ENCODE results near the gene EARS2.
"Not testable (repeated sequence)": the region's sequence is repeated elsewhere in the genome, so short reads cannot be mapped to it uniquely, and the experiment has no call there.

EARS2 gene

GRCh38 chr16:23556881-23557778, at the start of gene EARS2, which contains the start of gene UBFD1:
EARS2 (minus strand) TSS chr16:23557350; CDS start chr16:23557343, 7 bp downstream.
UBFD1 (plus strand) TSS chr16:23557727; CDS start chr16:23557743, 16 bp downstream.
- DNase-seq (ENCODE audit: low read depth in 2 of 2): peak; percentile 89 to 94

- no peak for DNase-seq (ENCODE audit: low read depth in 2 of 2)
These were observed 40.0 kb upstream of the EARS2 start for GRCh38 chr16:23597003-23597756.

DNA sequence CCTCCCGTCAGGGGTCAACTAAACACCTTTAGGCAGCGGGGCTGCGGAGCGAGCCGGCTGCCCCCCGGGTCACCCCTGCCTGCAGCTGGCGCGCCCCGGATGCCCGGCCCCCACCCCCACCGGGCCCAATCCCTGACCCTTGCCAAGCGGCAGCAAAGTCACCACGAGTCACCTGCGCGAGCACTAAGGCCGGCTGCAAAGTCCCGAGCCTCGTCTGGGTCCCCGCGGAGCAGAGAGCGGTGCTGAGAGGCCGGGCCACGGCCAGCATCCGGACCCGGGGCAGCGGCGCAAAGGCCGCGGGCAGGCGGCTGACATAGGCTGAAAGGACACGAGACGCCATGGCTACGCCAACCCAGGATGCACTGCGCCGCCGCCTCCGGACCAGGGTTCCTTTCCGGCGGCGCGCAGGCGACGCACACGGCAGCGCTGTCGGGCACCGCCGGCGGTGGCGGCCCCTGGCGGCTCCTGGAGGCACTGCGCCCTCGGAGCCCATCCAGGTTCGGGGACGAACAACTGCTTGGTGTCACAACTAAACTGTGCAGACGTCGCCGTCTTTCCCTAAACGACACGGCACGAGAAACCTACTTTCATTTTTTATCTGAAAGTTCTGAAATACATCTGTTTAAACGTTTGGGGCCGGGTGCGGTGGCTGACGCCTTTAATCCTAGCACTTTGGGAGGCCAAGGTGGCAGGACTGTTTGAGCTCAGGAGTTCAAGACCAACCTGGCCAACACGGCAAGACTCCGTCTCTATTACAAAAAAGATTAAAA, 39.0 kb upstream of the EARS2 start, which contains the start of gene NDUFAB1:
NDUFAB1 (minus strand) TSS at position 366 of the 770 bp plus-strand sequence; CDS start at position 340, 26 bp downstream.
- DNase-seq (ENCODE audit: low read depth in 2 of 2): peak; percentile 78 to 83

DNA sequence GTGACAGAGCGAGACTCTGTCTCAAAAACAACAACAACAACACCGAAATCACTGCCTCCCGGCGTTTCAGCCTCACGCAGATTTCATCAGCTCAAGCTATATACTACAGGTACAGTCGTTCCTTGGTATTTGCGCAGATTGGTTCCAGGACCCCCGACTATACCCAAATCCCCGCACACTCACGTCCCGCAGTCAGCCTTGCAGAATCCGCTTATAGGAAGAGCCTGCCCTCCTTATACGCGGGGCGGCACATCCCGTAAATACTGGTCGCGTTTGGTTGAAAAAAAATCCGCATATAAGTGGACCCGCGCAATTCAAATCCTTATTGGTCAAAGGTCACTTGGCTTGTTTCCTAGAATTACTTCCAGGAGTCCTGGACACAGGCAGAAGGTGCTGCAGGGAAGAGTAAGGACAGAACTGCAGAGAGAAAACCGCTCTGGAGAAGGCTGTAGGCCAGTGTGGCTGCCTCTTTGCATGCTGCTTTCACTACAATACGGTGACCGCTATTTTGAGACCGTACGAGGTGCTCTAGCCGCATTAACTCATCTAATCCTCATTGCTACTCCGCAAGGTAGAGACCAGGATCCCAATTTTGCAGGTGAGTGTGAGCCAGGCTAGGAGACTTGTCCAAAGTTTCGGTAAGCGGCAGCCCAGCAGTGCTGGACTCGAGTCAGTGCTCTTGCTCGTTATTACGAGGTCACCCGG, 38.2 kb upstream of the EARS2 start:
- no peak for DNase-seq (ENCODE audit: low read depth in 2 of 2)

DNA sequence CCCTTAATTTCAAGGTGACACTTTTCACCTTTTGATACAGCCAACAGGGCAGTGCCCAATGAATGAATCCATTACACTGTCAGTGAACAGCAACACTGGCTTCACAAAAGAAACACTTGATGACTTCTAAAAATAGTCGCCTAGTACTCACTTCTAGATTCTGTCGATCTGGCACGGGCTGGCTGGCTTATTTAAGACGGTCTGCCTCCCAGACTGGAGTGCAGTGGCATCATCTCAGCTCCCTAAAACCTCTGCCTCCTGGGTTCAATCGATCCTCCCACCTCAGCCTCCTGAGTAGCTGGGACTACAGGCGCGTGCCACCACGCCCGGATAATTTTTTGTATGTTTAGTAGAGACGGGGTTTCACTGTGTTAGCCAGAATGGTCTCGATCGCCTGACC, 37.0 kb upstream of the EARS2 start:
- no peak for DNase-seq (ENCODE audit: low read depth in 2 of 2)

DNA sequence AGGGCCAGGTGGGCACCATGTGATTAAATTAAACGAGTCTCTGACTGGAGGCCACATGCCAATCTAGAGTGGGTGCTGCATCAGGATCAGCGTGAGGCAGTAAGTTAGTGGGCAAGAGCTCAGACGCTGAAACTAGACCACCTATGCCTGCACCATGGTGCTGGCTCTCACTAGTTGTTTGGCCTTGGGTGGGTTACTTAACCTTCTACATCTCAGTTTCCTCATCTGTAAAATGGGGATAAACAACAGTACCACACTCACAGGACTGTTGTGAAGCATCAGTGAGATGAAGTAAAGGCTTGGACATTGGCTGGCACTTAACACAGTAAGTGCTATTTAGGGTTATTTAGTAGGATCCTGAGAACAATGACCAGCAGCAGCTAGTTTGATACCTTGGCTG, 33.0 kb upstream of the EARS2 start:
- no peak for DNase-seq (ENCODE audit: low read depth in 2 of 2)

- no peak for DNase-seq (ENCODE audit: low read depth in 2 of 2)
These were observed 30.6 kb upstream of the EARS2 start for GRCh38 chr16:23587726-23588125.

DNA sequence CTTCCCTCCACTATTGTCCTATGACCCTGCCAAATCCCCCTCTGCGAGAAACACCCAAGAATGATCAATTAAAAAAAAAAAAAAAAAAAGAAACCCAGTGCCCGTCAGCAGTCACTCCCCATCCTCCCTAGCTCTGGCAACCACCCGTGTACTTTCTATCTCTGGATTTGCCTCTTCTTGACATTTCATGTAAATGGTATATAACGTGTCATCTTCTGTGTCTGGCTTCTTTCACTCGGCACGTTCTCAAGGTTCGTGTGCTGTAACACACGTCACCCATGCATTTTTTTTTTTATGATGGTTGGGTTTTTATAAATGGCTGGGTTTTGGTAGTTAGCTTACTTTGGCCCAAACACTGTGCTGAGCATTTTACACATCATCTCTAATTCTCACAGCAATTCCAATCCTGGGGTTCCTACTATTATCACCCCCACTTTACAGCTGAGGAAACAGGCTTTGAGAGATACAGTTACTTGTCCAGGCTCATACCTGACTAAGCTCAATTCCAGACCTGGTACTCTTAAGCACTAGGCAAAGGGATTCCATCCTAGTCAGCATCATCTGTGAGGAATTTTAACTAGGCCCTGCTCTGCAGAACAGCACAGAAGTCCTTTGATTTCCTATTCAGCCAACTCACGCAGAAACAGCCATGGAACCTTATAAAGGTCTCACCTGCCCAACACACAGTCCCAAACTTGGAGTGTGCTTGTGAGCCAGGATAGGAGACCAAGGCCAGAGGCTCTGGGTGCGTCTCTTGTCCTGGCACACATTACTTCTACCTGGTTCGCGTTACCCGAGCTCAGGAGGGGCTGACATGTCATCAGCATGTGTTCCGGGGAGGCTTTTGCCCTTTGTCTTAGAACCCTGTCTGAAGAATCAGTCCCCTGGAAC, 27.3 kb upstream of the EARS2 start:
- DNase-seq (ENCODE audit: low read depth in 2 of 2): no peak

GRCh38 chr16:23583271-23583670, 26.1 kb upstream of the EARS2 start:
- not testable (repeated sequence) for DNase-seq (ENCODE audit: low read depth in 2 of 2)

- DNase-seq (ENCODE audit: low read depth in 2 of 2): no peak
These were observed 24.6 kb upstream of the EARS2 start for GRCh38 chr16:23581764-23582163.

DNA sequence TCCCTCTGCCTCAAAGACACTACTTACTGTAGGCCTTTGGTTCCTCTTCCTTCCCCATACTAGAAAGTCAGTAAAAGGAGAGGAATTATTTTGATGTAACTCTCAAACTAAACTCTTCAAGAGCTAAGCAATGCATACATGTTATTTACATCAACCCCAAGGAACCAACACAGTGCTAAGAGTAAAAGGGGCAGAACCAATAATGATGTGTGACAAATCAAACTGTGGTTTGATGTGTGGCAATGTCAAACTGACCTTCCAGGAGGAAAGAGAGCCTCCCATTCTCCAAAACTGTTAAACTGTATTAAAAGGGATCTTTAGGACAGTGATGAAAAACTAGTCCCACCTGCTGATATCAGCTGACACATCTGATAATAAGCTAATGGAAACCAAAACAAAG, 23.2 kb upstream of the EARS2 start:
- DNase-seq (ENCODE audit: low read depth in 2 of 2): no peak

- DNase-seq (ENCODE audit: low read depth in 2 of 2): no peak
These were observed 22.2 kb upstream of the EARS2 start for GRCh38 chr16:23579371-23579770.

GRCh38 chr16:23578101-23578830, 21.1 kb upstream of the EARS2 start:
- DNase-seq (ENCODE audit: low read depth in 2 of 2): no peak

DNA sequence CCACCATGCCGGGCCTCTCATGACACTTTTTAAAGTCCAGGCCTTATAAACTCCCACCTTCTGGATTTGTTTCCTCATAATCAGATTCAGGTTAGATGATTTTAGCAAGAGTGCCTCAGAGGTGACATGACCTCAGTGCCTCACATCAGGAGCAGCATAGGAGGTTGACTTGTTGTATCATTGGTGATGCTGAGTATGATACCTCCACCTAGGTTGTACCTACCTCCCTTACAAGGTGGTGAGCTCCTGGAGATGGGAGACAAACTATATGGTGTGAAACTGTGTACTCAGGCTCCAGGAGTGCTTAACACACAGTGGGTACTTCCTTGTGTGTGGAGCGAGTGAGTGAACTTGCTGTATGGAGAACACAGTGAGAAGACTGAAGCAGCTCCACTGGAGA, 20.3 kb upstream of the EARS2 start:
- no peak for DNase-seq (ENCODE audit: low read depth in 2 of 2)

DNA sequence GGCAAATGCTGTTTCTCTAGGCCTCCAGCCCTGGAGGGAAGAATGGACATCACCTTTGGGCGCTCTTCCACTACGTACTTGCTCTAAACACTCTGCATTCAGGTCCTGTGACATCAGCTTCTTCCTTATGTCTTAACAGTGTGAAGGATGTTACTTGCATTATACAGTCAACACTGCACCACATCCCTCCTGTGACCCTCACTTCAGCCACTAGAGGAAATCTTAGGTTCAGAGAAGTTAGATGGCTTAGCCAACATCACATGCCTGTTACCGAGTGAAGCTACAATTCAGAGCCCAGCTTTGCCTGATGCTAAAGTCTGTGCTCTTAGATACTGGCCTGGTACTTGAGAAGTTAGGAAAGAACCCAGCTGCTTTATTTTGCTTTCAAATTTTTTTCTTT, 18.7 kb upstream of the EARS2 start:
- DNase-seq (ENCODE audit: low read depth in 2 of 2): no peak

DNA sequence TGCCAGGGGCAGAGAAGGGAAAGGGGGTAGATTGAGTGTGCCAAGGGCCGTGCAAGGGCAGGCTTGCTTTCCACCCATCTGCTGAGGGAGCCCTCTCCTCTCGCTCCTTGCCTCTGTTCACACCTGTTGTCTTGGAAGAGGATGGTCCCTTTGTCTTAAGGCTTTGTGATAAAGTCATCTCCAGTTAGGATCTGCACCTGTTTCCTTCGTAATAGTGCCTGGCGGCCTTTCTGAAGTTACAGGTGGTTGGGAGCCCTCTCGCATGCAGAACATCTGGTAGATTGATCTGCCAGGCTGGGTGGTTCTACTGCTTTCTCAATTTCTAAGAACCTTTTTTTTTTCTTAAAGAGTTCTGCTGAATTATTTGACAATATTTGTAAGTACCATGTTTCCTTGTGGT, 16.7 kb upstream of the EARS2 start:
- no peak for DNase-seq (ENCODE audit: low read depth in 2 of 2)

DNA sequence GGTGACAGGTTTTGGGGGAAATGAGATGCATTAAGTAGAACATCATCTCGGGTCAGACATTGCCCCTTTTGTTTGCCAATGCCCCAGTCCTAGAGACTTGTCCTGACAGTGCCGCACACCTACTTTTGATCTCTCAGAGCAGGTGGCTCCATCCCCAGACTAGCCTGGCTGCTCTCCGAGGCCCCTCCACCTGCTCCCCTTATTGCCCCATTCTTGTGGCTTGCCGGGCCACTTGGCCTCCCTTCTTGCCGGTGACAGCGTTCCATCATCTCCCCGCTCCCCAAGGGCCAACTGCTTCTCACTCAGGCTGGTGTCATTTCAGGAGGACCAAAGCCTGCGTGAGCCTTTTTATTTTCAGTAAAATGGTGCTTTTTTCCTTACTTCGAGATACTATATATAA, 15.2 kb upstream of the EARS2 start:
- no peak for DNase-seq (ENCODE audit: low read depth in 2 of 2)

- no peak for DNase-seq (ENCODE audit: low read depth in 2 of 2)
These were observed 14.7 kb upstream of the EARS2 start for GRCh38 chr16:23571895-23572294.

DNA sequence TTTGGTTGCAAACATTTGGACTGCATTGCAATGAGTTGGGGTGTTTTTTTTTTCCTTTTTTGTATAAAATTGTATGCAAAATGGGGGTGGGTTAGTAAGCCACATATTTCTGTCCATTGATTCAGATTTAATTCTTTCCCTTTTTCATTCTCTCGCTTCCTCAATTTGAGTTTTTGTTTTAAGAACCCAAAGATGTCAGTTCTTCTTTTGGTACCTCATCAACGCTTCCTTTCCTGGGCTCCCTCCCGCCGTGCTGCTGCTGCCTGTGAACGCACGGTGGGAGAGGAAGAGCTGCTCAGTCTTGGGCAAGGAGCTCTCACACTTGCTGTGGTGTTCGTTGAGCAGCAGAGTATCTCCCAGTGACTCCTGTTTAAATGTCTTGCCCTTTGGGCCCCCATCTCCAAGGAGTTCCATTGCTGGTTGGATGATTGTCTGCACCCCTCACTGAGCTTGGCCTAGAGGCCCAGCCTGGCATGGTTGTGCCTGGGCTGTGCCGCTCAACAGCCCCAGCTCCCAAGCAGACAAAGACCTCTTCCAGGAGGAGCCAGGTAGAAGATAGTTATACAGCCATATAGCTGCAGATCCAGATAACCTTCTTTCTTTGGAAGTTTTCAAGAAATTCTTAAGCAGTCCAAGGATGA, 14.0 kb upstream of the EARS2 start:
- no peak for DNase-seq (ENCODE audit: low read depth in 2 of 2)
